ENCODE results near the gene LMNB1.
"Not testable (repeated sequence)": the region's sequence is repeated elsewhere in the genome, so short reads cannot be mapped to it uniquely, and the experiment has no call there.

The LMNB1 gene

GRCh38 chr5:126829098-126829497 lies 52.2 kb downstream of the LMNB1 start:
- FAIRE-seq: no peak

DNA sequence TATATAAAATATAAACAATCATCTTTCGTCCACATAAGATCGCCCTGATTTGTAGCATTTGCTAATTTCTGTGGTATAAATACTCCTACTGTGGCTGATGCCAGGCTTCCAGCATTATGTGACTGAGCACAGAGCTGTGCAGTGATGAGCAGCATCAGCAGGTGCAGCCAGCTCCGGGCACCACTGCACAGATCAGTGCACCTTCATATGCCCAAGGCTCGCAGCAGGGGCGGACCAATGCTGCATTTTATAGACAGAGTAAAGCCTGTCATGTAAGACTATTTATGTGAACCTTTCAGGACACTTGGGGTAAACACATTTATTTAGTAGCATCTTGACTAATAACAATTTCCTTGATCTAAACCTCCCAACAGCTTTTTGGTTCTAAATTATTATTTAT lies 53.1 kb downstream of the LMNB1 start:
- no peak for FAIRE-seq

DNA sequence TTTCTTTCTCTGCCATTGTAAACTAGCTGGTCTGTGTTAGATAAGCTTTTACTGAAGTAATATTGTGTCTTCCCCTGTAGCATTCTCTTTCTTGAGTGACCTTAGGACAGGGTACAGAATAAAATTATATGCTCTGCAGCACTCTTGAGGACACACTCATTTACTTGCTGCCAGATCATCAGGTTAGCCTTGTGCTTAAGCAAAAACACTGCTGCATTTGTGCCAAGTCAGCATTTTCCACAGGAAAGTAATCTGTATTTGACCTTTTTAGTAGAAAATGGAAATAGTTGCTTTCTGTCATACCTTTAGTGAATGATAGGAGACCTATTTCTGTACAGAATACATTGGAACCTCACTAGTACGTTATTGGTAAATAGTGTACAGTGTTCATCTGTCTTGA lies 54.2 kb downstream of the LMNB1 start:
- no peak for FAIRE-seq

- FAIRE-seq: no peak
Measured at GRCh38 chr5:126836778-126837177, 59.8 kb downstream of the LMNB1 start.

- FAIRE-seq: no peak
Measured at GRCh38 chr5:126837242-126837641, 60.3 kb downstream of the LMNB1 start.

GRCh38 chr5:126837906-126838539 lies 61.1 kb downstream of the LMNB1 start:
- no peak for FAIRE-seq

DNA sequence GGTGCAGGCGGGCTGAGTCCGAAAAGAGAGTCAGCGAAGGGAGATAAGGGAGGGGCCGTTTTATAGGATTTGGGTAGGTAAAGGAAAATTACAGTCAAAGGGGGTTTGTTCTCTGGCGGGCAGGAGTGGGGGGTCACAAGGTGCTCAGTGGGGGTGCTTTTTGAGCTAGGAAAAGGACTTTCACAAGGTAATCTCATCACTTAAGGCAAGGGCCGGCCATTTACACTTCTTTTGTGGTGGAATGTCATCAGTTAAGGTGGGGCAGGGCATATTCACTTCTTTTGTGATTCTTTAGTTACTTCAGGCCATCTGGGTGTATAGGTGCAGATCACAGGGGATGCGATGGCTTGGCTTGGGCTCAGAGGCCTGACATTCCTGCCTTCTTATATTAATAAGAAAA lies 62.5 kb downstream of the LMNB1 start:
- not testable (repeated sequence) for FAIRE-seq

- FAIRE-seq: not testable (repeated sequence)
Measured at GRCh38 chr5:126843375-126843774, 66.4 kb downstream of the LMNB1 start.

- not testable (repeated sequence) for FAIRE-seq
Measured at GRCh38 chr5:126845470-126846070, 68.6 kb downstream of the LMNB1 start.

GRCh38 chr5:126846344-126846743 lies 69.4 kb downstream of the LMNB1 start:
- FAIRE-seq: no peak

- FAIRE-seq: no peak
Measured at GRCh38 chr5:126846744-126847455, 70.0 kb downstream of the LMNB1 start.

DNA sequence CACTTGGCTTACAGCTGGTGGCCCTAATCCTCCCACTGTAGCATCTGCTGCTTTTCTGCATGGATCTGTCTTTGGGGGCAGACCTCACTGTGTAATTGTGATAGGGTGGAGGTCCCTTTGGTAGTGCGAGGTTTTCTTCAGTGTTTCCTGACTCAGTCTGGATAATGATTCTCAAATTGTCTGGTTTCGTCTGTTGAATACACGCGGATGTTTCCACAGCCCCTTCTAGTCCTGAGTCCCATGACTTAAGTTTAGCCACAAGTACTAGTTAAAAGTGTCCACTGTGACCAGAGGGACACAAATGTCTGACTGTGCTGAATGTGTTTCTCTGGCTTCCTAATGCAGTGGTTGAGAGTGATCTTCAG lies 70.5 kb downstream of the LMNB1 start:
- FAIRE-seq: no peak

DNA sequence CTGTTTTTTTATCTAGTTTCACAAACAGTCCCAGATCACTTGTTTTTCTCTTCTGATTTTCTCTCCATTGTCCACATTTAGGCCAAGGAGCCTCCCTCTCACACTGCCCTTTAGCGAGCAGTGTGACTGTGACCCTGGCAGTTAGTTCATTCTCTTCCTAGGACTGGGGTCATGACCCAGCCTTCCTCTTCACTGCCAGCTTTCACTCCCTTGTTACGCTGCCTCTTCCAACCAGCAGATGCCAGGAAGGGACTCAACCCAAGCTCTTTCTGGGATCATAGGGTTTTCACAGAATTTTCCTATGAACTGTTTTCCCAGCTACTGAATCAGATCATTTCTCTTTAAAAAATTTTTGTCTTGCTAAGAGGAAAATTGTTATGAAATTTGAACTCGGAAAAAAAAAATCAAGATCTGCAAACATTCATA lies 70.9 kb downstream of the LMNB1 start:
- FAIRE-seq: no peak

GRCh38 chr5:126848253-126848652 lies 71.3 kb downstream of the LMNB1 start:
- FAIRE-seq: no peak

DNA sequence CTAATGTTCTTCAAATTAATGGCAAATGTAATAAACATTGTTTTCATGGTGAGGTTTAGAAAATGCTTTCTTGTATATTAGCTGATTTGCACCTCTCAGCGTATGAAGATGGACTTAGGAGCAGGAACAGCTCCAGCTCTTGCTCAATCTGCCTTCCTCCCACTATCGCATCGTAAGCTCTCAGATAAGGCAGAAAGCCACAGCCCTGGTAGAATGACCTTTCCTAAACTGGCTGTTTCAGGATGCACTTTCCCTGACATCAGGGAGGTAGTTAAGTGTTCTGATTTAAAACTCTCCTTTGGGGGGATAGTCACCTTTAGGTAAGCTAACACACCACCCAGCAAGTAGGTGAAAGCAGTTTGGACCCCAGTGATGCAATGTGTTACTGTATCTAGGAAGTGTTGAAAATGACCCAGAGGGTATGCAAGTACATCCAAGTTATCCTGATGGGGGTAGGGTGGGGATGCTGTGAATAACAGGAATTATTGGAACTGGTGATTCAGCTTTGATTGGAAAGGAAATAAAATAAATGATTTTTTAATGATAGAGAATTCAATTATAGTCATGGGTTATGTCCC lies 72.3 kb downstream of the LMNB1 start:
- FAIRE-seq: no peak

DNA sequence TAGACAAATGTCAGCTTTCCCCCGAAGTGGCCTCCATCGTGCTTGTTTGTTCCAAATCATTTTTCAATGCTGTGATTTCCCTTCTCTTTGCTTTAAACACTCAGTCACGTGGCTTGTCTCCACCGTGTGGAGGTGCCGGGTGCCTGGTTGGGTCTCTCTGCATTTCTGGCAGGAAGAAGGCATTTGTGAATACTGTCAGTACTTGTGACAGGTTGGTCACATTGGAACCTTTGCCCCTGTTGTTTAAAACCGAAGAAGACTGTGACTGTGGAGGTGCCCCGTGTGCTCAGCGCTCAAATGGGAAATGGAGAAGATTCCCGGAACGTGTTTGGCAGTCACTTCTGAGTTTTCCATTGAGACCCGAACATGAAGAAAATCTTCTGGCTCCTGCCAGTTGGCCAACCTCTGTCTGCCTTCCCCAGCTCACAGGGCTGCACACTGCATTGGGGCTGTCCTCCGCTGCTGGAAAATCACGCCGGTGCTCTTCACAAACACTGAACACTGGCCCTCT lies 74.6 kb downstream of the LMNB1 start:
- no peak for FAIRE-seq

GRCh38 chr5:126852091-126852571 lies 75.2 kb downstream of the LMNB1 start:
- no peak for FAIRE-seq

- FAIRE-seq: no peak
Measured at GRCh38 chr5:126852841-126853271, 75.9 kb downstream of the LMNB1 start.

DNA sequence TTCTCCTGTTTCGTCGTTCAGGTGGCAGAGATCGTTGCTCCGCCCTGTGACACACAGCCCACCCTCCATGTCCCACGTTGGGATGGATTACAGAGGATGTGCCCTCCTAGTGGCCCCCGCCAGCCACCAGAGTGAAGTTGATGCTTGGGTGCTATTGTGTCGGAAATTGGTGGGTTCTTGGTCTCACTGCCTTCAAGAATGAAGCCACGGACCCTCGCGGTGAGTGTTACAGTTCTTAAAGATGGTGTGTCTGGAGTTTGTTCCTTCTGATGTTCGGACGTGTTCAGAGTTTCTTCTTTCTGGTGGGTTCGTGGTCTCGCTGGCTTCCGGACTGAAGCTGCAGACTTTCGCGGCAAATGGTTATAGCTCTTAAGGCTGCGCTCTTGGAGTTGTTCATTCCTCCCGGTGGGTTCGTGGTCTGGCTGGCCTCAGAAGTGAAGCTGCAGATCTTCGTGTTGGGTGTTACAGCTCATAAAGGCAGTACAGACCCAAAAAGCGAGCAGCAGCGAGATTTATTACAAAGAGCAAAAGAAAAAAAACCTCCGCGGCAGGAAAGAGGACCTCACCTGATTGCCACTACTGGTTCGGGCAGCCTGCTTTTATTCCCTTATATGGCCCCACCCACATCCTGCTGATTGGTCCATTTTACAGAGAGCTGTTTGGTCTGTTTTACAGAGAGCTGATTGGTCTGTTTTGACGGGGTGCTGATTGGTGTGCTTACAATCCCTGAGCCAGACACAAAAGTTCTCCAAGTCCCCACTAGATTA lies 76.8 kb downstream of the LMNB1 start:
- FAIRE-seq: not testable (repeated sequence)

GRCh38 chr5:126854526-126855110 lies 77.7 kb downstream of the LMNB1 start:
- FAIRE-seq: no peak

GRCh38 chr5:126855266-126855665 lies 78.3 kb downstream of the LMNB1 start:
- FAIRE-seq: no peak
